Spleen (tissue), 11 donors: Measurements from ENCODE around the gene CAV1. TPM values are rescaled to one million over a fixed set of nuclear protein-coding genes. Genes with fewer than 3 reads are reported as not detected.

Experiments used
- DNase-seq: peaks from one replicate; pipeline ENCODE4 v3.0.0-alpha.2; 2020
- H3K27ac ChIP-seq, 8 donors: fragments of 200-600 bp; sonication (generic) in 7 of 8; 1 replicate in 4 of 8; 2 replicates in 4 of 8; pipeline versions ENCODE4 v1.5.0 to v1.8.0; 2016 to 2021; ENCODE audit warnings: inconsistent platforms in 4 of 8, mild to moderate bottlenecking in 4 of 8, moderate library complexity in 1 of 8
- H3K27me3 ChIP-seq, 7 donors: fragments of 200-600 bp; sonication (generic) in 6 of 7; replicated peaks in 1 of 7; 1 replicate in 4 of 7; 2 replicates in 3 of 7; pipeline versions ENCODE4 v1.5.0 to v1.8.0; 2016 to 2021; ENCODE audit warnings: inconsistent platforms in 3 of 7, mild to moderate bottlenecking in 1 of 7
- H3K36me3 ChIP-seq, 6 donors: fragments of 200-600 bp; sonication (generic) in 5 of 6; 1 replicate in 4 of 6; 2 replicates in 2 of 6; pipeline versions ENCODE4 v1.5.0 to v1.8.0; 2016 to 2021; ENCODE audit warnings: inconsistent platforms in 2 of 6
- H3K4me1 ChIP-seq, 6 donors: fragments of 200-600 bp; sonication (generic) in 5 of 6; 1 replicate in 3 of 6; 2 replicates in 3 of 6; pipeline versions ENCODE4 v1.5.0 to v1.8.0; 2016 to 2021; ENCODE audit warnings: inconsistent platforms in 3 of 6
- H3K4me3 ChIP-seq, 8 donors: fragments of 200-600 bp; sonication (generic) in 7 of 8; 1 replicate in 4 of 8; 2 replicates in 4 of 8; pipeline versions ENCODE4 v1.5.0 to v1.8.0; 2016 to 2021; ENCODE audit warnings: inconsistent platforms in 4 of 8, mild to moderate bottlenecking in 4 of 8, moderate library complexity in 2 of 8
- H3K9me3 ChIP-seq, 8 donors: fragments of 200-600 bp; sonication (generic) in 7 of 8; 1 replicate in 4 of 8; 2 replicates in 4 of 8; pipeline versions ENCODE4 v1.5.0 to v1.8.0; 2016 to 2021; ENCODE audit warnings: inconsistent platforms in 4 of 8
- CTCF ChIP-seq, 11 experiments: fragments of 200-600 bp in 7 of 11; fragments of 450-650 bp in 4 of 11; sonication (generic) in 4 of 11; IDR thresholded peaks in 8 of 11; conservative IDR thresholded peaks in 3 of 11; 1 replicate in 7 of 11; 2 replicates in 4 of 11; pipeline versions ENCODE4 v1.4.0 to v1.8.0; 2016 to 2021; ENCODE audit warnings: antibody characterized with exemption in 11 of 11, inconsistent platforms in 4 of 11, mild to moderate bottlenecking in 1 of 11
- POLR2A ChIP-seq, 3 donors: fragments of 450-650 bp; IDR thresholded peaks; one replicate each; pipeline ENCODE4 v1.5.1; 2017; ENCODE audit warnings: antibody characterized with exemption in 3 of 3, mild to moderate bottlenecking in 1 of 3
- POLR2AphosphoS5 ChIP-seq, 3 donors: sonication (generic); formaldehyde crosslinking; IDR thresholded peaks; one replicate each; pipeline ENCODE4 v1.5.1; 2017; ENCODE audit warnings: antibody characterized with exemption in 3 of 3
- WGBS, 5 donors: extraction: QIAGEN DNeasy Blood & Tissue Kit in 3 of 5; methylation state at CpG; one replicate each; pipeline versions ENCODE4 v1.1.5 to v1.1.7; 2013 to 2018; 5-methylcytosine and 5-hydroxymethylcytosine counted together
- intact Hi-C: fragments of 100-400 bp; cut with DNase I; formaldehyde crosslinking; loops from one replicate; pipeline ENCODE4 v1.15.0; 2023; ENCODE audit warnings: low total_unique reads
- polyA plus RNA-seq, 3 donors: library from polyadenylated mRNA; stranded (reverse); fragments of 200-250 nt; gene quantifications; one replicate each; pipeline ENCODE4 v1.2.1, GENCODE V29; 2013
- total RNA-seq, 7 donors: library from RNA; depleted of rRNA in 3 of 7; stranded (reverse); fragments of >200 nt in 3 of 7; fragmentation: NEBNext Ultra II Directional in 4 of 7; extraction: Animal tissue kit (Norgen Biotek cat#: 25700) in 4 of 7; gene quantifications; one replicate each; pipeline versions ENCODE4 v1.1.0 to v1.2.1, GENCODE V29; 2016 to 2021
- donor health status: healthy with polysubstance abuse.
- donor health status: DM: no; HTN: no; CAD: no; lungs with moderate emphysema.
- donor health status: DM: no; HTN: no; CAD: no.
- donor health status: Bipolar disorder and iron deficiency.
- donor health status: healthy.
- donor health status: DM: no; HTN: no; CAD: no.
- donor health status: DM: yes; HTN: yes; CAD: no.

The CAV1 gene
- total and polyA plus RNA-seq, 10 donors = 26.8 to 404 (median 183) TPM

GRCh38 chr7:116546916-116547315 is 22.1 kb downstream of the CAV1 start:
- Histone ChIP-seq H3K4me3 (no peak overlapping the region), H3K27ac (no peak overlapping the region), H3K36me3 (peaks cover 0 to 11% (median 0%) of the 10 kb centered on the region in 6 donors), H3K9me3 (no peaks in the 10 kb centered on the region), H3K27me3 (no peaks in the 10 kb centered on the region), H3K4me1 (peaks cover 0 to 7% (median 0%) of the 10 kb centered on the region in 6 donors)
- DNase-seq = no peak
- 67 to 82% (median 70%) methylated on average over 1 of the region's 1 CpG for WGBS, 5 donors
- TF ChIP-seq POLR2A (IDR thresholded peaks at IDR 0.05) = no peak
- no peak for TF ChIP-seq POLR2AphosphoS5 (IDR thresholded peaks at IDR 0.05)
- no peak for TF ChIP-seq CTCF (IDR thresholded peaks at IDR 0.05 in 8 of 11, conservative IDR thresholded peaks at IDR 0.05 in 3 of 11)
- intact Hi-C loops = no loop called here

GRCh38 chr7:116547347-116547746 is 22.5 kb downstream of the CAV1 start:
- H3K27me3 ChIP-seq = no peaks in the 10 kb centered on the region
- H3K4me1 ChIP-seq = peaks cover 0 to 7% (median 0%) of the 10 kb centered on the region in 6 donors
- no peaks in the 10 kb centered on the region for H3K9me3 ChIP-seq
- TF ChIP-seq POLR2A (IDR thresholded peaks at IDR 0.05) = no peak
- TF ChIP-seq CTCF (IDR thresholded peaks at IDR 0.05 in 8 of 11, conservative IDR thresholded peaks at IDR 0.05 in 3 of 11) = no peak
- no peak for TF ChIP-seq POLR2AphosphoS5 (IDR thresholded peaks at IDR 0.05)
- H3K36me3 ChIP-seq = peaks cover 0 to 15% (median 0%) of the 10 kb centered on the region in 6 donors
- intact Hi-C loops = no loop called here
- no peak overlapping the region for H3K4me3 ChIP-seq
- 73 to 93% (median 82%) methylated on average over 2 of the region's 2 CpGs for WGBS, 5 donors
- DNase-seq = no peak
- H3K27ac ChIP-seq = no peak overlapping the region

GRCh38 chr7:116548506-116548905 is 23.7 kb downstream of the CAV1 start:
- no peak overlapping the region for H3K4me3 ChIP-seq

GRCh38 chr7:116549370-116549769 is 24.5 kb downstream of the CAV1 start:
- intact Hi-C loops = no loop called here
- Histone ChIP-seq H3K4me3 (no peak overlapping the region), H3K9me3 (no peaks in the 10 kb centered on the region), H3K4me1 (peaks cover 0 to 14% (median 3%) of the 10 kb centered on the region in 6 donors), H3K36me3 (peaks cover 0 to 18% (median 0%) of the 10 kb centered on the region in 6 donors), H3K27ac (no peak overlapping the region), H3K27me3 (no peaks in the 10 kb centered on the region)
- DNase-seq = no peak
- TF ChIP-seq POLR2A (IDR thresholded peaks at IDR 0.05) (no peak), POLR2AphosphoS5 (IDR thresholded peaks at IDR 0.05) (no peak), CTCF (IDR thresholded peaks at IDR 0.05 in 8 of 11, conservative IDR thresholded peaks at IDR 0.05 in 3 of 11) (no peak)

More at GRCh38 chr7:116548506-116548905, 23.7 kb downstream of the CAV1 start:
- intact Hi-C loops = no loop called here
- no peak for DNase-seq
- H3K27ac ChIP-seq = no peak overlapping the region
- H3K27me3 ChIP-seq = no peaks in the 10 kb centered on the region
- TF ChIP-seq POLR2A (IDR thresholded peaks at IDR 0.05) = no peak
- TF ChIP-seq POLR2AphosphoS5 (IDR thresholded peaks at IDR 0.05) = no peak
- TF ChIP-seq CTCF (IDR thresholded peaks at IDR 0.05 in 8 of 11, conservative IDR thresholded peaks at IDR 0.05 in 3 of 11) = no peak
- H3K9me3 ChIP-seq = no peaks in the 10 kb centered on the region
- H3K4me1 ChIP-seq = peaks cover 0 to 7% (median 0%) of the 10 kb centered on the region in 6 donors
- 69 to 81% (median 73%) methylated on average over 3 of the region's 3 CpGs for WGBS, 5 donors
- H3K36me3 ChIP-seq = peaks cover 0 to 18% (median 0%) of the 10 kb centered on the region in 6 donors
